GM18870 (cell line): Measurements from ENCODE around the gene GART.
"Not testable (repeated sequence)": the region's sequence is repeated elsewhere in the genome, so short reads cannot be mapped to it uniquely, and the experiment has no call there.

Experiments used
- ATAC-seq: cut with Tn5 transposase; IDR thresholded peaks from one replicate; pipeline ENCODE4 v1.9.1; 2021; ENCODE audit warnings: moderate library complexity; ENCODE audit not compliant: unreplicated experiment

Gene GART

DNA sequence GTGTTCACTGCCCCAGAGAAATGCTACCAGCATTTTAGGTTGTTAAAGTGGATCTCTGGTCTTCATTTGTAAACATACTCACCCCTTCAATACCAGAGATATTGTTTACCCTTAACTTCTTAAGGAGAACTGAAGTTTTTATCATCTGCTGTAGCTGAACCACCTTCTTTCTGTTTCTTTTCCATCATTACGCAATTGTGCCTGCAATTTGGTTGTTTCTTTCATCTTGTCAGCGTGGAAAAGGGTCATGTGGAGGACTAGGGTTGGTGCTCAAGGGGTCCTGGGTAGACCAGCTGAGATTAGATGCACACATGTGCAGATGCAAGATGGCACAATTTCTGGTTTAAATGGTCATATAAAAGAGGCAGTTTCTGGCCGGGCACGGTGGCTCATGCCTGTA is 23.0 kb downstream of the GART start:
- no peak for ATAC-seq

- no peak for ATAC-seq
These were observed 27.7 kb downstream of the GART start for GRCh38 chr21:33514229-33514628.

GRCh38 chr21:33512481-33512880 is 29.4 kb downstream of the GART start:
- ATAC-seq: no peak

GRCh38 chr21:33511639-33512038 is 30.3 kb downstream of the GART start:
- ATAC-seq: no peak

- no peak for ATAC-seq
These were observed 31.1 kb downstream of the GART start for GRCh38 chr21:33510826-33511225.

- not testable (repeated sequence) for ATAC-seq
These were observed 34.9 kb downstream of the GART start for GRCh38 chr21:33507003-33507402.

DNA sequence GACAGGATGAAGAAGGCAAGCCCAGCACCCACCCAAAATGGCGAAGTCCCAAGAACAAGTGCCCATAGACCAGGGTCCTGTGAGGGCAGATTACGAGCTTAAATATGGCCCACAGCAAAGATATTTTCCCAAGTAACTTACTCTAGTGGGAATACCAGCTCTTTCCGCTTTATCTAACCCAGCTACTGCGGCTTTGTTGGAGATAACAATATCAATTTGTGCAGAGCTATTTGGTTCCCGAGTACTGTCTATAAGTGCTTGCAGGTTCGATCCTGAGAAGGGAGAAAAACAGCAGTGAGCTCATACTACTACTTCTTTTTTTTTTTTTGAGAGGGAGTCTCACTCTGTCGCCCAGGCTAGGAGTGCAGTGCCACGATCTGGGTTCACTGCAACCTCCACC is 36.1 kb downstream of the GART start:
- no peak for ATAC-seq

DNA sequence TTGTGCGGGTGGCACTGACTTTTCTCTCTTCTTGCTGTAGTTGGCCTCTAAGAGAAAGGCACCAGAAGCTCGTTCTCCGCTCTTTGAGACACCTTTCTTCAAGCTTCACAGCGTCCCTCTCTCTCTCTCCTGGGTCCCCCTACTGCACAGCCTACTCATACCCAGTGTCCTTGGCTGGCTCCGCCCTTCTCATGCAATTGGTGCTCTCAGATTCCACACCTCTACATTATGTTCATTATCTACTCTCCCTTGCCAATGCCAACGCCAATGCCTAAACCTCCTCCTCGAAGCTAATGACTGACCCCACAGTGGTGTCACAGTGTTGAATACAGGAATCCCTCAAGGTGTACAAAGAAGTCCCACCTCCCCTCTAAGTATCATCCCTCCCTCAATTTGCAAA is 45.6 kb downstream of the GART start:
- ATAC-seq: no peak

GRCh38 chr21:33495743-33496142 is 46.2 kb downstream of the GART start:
- no peak for ATAC-seq

DNA sequence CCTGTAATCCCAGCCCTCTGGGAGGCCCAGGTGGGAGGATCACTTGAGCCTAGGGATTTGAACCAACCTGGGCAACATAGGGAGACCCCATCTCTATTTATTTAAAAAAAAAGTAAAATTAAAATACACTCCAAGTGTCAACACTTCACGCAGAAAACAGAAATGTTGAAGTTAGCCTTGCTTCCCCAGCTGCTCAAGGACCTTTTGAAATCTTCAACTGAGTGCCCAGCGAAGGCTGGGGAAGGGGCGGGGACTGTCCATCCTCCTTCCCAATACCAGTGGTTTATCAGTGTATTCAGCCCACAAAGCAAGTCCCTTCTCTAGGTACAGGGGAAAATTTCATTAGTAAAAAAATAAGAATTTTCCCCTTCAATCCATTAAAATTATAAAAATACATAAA is 48.2 kb downstream of the GART start:
- no peak for ATAC-seq

- ATAC-seq: no peak
These were observed 49.3 kb downstream of the GART start for GRCh38 chr21:33492571-33492970.

- ATAC-seq: peak; percentile 92
These were observed 50.4 kb downstream of the GART start, which contains the start of gene DNAJC28 for GRCh38 chr21:33491373-33492102. Gene DNAJC28, minus strand, starts transcription at chr21:33491716. Its CDS starts 2,323 bp downstream, at chr21:33489393.

DNA sequence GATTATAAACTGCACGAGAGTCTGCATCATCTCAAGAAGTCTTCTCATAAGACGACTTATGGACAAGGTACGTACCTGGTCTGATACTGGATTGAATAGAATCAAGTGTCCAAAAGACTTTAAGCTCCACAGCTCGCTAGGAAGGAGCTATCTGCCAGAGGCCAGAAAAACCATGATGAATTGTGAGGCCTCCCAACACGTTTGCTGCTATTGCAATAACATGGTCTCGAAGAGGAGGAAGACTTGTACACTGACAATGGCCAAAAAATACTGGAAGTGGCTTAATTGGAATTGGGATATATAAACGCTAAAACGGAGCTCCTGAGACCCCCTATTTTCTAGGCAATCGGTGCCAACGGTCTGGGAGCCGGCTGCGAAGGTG is 50.9 kb downstream of the GART start:
- no peak for ATAC-seq

DNA sequence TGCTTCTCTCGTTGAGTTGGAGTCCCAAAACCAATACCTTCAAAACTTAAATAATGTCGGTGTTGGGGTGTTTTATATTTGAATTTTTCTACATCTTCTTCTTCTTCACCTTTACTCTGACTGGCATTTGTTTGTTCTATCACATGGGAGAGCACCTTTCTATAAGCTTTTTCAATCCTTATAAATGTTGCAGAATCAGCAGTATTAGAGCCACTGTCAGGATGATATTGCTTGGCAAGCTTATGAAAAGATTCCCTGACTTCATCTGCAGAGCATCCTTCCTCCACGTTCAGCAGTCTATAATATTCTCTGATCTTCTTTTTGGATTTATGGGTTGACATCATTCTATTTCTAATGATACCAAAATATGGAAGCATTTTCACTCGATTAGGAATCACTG is 53.0 kb downstream of the GART start:
- ATAC-seq: no peak

DNA sequence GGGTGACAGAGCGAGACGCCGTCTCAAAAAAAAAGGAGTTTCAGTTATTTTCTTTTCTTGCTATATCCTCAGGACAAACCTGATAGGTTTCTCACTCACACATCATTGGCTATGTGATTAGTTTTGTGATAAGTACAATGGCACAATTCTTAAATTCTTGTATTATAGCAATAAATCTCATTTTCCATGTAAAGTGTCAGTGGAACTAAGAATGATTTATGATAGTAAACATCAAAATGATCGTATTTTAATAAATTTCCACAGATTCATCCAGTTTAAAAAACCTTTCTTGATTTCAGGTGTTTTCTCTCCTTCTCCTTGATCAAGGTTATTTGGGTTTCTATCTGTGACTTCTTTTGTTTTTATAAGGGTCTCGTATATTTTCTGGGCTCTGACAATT is 53.9 kb downstream of the GART start:
- ATAC-seq: no peak

DNA sequence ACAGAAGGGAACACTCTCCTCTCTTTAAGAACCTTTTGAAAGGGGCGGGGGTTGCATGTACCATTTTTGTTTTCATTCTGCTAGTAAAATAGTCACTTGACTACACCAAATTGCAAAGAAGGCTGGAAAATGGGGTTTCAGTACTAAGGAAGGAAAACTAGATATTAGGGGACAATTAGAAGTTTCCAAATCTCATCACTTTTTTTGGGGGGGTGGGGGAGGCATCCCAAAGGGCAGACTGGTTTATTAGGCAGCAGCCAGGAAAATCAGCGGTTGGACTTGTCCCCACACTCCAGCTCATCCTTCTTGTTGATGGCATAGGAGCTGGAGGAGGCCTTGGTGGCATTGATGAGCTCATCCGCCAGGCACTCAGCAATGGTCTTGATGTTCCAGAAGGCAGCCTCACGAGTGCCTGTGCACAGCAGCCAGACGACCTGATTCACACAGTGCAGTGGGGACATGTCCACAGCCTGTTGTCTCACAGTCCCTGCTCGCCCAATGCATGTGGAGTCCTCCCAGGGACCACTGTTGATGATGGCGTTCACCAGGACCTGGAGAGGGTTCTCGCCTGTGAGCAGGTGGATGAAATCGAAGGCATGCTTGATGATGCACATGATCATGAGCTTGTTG is 60.5 kb downstream of the GART start:
- ATAC-seq: no peak

DNA sequence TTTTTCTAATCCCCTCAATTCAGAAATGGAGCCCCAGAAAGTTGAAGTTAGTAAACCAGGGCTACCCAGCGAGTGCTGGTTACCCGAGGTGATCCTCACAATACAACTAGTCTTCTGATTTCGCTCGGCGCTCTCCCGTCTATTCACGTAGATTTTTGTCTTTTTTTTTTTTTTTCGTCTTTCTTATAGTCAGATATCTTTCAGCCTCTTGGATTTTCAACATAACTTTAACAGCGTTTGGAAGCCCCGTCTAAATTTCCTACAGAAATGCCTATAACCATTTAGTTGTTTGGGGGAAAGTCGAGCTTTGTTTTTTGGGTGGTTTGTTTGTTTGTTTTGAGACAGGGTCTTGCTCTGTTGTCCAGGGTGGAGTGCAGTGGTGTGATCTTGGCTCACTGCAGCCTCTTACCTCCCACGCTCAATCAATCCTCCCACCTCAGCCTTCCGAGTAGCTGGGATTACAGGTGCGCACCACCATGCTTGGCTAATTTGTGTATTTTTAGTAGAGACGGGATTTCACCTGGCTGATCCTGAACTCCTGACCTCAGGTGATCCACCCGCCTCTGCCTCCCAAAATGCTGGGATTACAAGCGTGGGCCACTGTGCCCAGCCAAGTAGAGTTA is 61.3 kb downstream of the GART start:
- ATAC-seq: no peak

GRCh38 chr21:33479679-33480480 is 62.0 kb downstream of the GART start, which contains the start of gene TMEM50B:
Gene TMEM50B, minus strand, starts transcription at chr21:33479974. Its CDS starts 11,089 bp downstream, at chr21:33468885.
- peak; percentile 59 for ATAC-seq

DNA sequence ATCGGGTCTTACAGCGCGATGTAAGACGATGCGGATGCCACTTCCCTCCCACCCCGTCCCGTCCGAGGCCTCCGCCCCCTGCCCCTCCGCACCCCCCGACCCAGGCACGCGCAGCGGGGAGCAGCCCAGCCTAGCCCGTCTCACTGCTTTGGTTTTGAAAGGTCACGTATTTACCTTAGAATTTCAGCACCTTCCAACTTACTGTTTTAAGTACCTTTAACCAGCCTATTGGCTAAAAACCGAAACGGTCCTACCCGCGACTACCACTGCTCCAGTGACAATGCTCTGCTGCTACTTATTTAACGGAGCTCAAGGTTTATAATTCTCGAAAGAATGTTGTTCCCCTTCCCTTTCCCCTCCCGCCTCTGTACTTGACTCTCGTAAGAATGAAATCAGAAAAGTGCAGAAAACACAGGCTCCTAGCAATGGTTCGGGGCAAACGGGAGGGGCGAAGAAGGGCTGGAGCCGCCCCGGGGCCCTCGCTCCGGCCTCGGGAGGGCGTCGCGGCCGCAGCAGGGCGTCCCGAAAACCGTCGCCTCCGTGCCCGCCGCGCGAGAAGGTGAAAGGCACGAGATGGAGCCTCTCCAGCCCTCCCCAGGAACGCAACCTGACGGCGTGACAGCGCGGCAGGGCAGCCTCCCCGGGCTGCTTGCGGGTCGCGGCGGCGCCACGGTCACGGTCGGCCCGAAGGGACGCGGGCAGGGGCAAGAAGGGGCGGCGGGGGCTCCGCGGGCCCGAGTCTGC is 62.8 kb downstream of the GART start:
- ATAC-seq: peak; percentile 17

DNA sequence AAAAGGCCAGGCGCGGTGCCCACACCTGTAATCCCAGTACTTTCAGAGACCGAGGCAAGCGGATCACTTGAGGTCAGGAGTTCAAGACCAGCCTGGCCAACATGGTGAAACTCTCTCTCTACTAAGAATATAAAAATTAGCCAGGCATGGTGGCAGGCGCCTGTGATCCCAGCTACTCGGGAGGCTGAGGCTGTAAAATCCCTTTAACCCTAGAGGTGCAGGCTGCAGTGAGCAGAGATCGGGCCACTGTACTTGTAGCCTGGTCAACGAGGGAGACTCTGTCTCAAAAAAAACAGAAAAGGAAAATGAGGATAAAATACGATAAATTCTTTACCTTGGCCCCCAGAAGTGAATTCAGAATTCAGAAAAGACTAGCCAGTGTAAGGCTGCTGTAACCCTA is 63.7 kb downstream of the GART start:
- ATAC-seq: no peak

GRCh38 chr21:33477066-33477465 is 64.9 kb downstream of the GART start:
- no peak for ATAC-seq
